Stimulated activated naive B cell treated with anti-CD40 and anti-IgM and Interleukin-4, amounts not matched to agents 10 μg/mL and 1 μg/mL and 100 μg/mL, for 72 hours (primary cell): ENCODE measurements around the gene GSN.

Experiments
- ATAC-seq, 2 donors: fragments of 150-1000 bp; cut with Tn5 transposase; replicated peaks; 2 replicates each; pipeline ENCODE4 v1.10.0; 2021; ENCODE audit warnings: moderate library complexity in 1 of 2
- DNase-seq: peaks from one replicate; pipeline ENCODE4 v3.0.0; 2021
- H3K27ac Mint-ChIP-seq: one replicate; pipeline ENCODE4 v1.8.0; 2022; ENCODE audit warnings: mild to moderate bottlenecking, mixed read lengths
- H3K27me3 Mint-ChIP-seq, 2 donors: one replicate each; pipeline ENCODE4 v1.8.0; 2022; ENCODE audit warnings: mixed read lengths in 2 of 2
- H3K36me3 Mint-ChIP-seq, 2 donors: one replicate each; pipeline ENCODE4 v1.8.0; 2022; ENCODE audit warnings: mixed read lengths in 2 of 2, mild to moderate bottlenecking in 1 of 2
- H3K4me1 Mint-ChIP-seq, 2 donors: one replicate each; pipeline ENCODE4 v1.8.0; 2022; ENCODE audit warnings: mixed read lengths in 2 of 2, mild to moderate bottlenecking in 1 of 2
- H3K4me3 Mint-ChIP-seq, 2 donors: one replicate each; pipeline ENCODE4 v1.8.0; 2022; ENCODE audit warnings: mild to moderate bottlenecking in 2 of 2, mixed read lengths in 2 of 2, moderate library complexity in 1 of 2
- H3K9me3 Mint-ChIP-seq, 2 donors: one replicate each; pipeline ENCODE4 v1.8.0; 2022; ENCODE audit warnings: mixed read lengths in 2 of 2, mild to moderate bottlenecking in 1 of 2

The GSN gene

DNA sequence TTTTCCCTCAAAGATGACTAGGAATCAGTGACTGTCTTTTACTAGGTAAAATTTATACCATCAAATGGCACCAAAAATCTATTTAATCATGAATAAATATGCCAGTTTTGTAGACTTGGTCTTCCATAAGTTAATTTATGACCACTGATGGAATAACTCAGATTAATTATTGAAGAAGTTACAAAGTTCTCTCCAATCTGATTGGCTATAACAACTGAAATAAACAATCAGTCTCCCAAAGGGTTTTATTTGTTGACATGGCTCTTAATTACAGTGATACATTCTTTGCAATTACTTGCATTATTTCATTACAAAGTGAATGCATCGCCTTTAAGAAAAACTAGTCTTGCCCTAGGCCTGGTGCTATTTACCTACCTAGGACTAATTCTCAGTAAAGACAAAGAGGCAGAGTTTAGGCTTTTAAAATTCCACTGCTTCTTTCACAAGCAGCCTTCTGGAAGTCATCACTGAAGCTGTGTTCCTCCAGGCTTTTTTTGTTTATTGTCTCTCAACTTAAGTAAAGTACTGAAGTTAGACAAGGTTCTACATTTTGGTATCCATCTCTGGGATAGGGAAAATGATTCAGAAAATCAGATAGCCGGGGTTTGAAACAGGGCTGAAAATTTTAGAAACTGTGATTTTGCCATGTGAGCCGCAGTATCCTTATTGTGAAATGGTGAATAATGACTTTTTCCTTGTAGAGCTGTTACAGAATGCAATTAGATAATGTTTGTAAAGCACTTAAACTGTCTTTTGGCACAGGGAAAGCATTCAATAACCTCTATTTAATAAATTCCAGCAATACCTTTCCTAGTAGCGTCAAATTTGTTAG, 99.6 kb downstream of the GSN start:
- no peak for DNase-seq
- peaks cover 20 to 42% of the 10 kb centered on the region in 2 donors for H3K4me1 Mint-ChIP-seq
- no peak for ATAC-seq
- H3K27ac Mint-ChIP-seq = no peak overlapping the region
- H3K36me3 Mint-ChIP-seq = peaks cover 5 to 17% of the 10 kb centered on the region in 2 donors
- H3K9me3 Mint-ChIP-seq = peaks cover 4 to 6% of the 10 kb centered on the region in 2 donors
- no peak overlapping the region for H3K4me3 Mint-ChIP-seq
- no peaks in the 10 kb centered on the region for H3K27me3 Mint-ChIP-seq

GRCh38 chr9:121368138-121368522, 100.2 kb downstream of the GSN start:
- Mint-ChIP-seq H3K4me1 (peaks cover 20 to 48% of the 10 kb centered on the region in 2 donors), H3K27ac (no peak overlapping the region), H3K4me3 (no peak overlapping the region), H3K9me3 (peaks cover 4 to 6% of the 10 kb centered on the region in 2 donors), H3K36me3 (peaks cover 5 to 17% of the 10 kb centered on the region in 2 donors), H3K27me3 (no peaks in the 10 kb centered on the region)
- DNase-seq (no peak), ATAC-seq (no peak)

- H3K9me3 Mint-ChIP-seq = peaks cover 4 to 6% of the 10 kb centered on the region in 2 donors
- H3K36me3 Mint-ChIP-seq = peaks cover 5 to 17% of the 10 kb centered on the region in 2 donors
- no peak for DNase-seq
- no peak for ATAC-seq
- H3K27me3 Mint-ChIP-seq = no peaks in the 10 kb centered on the region
- H3K4me1 Mint-ChIP-seq = peaks cover 20 to 48% of the 10 kb centered on the region in 2 donors
- H3K27ac Mint-ChIP-seq = no peak overlapping the region
- H3K4me3 Mint-ChIP-seq = peak overlapping the region; percentile 84 to 86
Observed at GRCh38 chr9:121368745-121369144, 100.8 kb downstream of the GSN start.

DNA sequence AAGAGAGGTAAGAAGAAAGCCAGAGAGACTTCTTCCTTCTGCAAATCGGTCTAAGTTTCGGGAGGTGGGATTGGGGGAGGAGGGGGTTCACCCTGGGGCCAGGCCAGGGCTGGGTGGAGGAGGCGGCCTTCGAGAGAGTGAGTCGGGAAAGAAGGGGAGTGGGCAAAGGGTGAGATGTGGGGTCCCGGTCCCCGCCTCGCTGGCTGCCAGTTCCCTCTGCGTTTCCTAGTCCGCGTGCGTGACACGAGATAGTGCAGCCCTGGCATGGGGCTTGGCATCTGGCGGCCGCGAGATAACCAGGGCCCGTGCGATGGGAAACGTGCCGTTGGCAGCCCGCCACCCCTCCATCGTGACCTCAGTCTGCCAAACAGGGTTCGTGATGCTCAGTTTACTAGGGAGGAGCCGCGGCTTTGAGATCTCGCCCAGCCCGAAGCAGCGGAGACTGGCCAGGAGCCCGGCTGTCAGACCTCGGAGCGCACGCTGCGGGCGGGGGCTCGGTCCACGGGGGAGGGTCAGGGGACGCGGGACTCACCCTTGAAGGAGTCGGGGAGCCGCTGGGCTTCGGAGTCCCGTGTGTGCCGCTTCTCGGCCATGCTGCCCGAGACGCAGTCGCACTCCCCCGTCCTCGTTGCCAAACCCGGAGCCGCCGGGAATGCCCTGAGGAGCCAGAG, 101.8 kb downstream of the GSN start, which contains the start of gene STOM:
TSS of gene STOM (minus strand) at position 656 of the 671 bp plus-strand sequence. CDS start at position 593, 63 bp downstream.
- Mint-ChIP-seq H3K27me3 (no peaks in the 10 kb centered on the region), H3K9me3 (peaks cover 4 to 6% of the 10 kb centered on the region in 2 donors), H3K4me1 (peaks cover 20 to 48% of the 10 kb centered on the region in 2 donors), H3K27ac (peak within 1 kb of the TSS; percentile 95), H3K36me3 (peaks cover 5 to 17% of the 10 kb centered on the region in 2 donors), H3K4me3 (peak within 1 kb of the TSS; percentile 84 to 86)
- ATAC-seq (peak; percentile 70 to 73), DNase-seq (no peak)

DNA sequence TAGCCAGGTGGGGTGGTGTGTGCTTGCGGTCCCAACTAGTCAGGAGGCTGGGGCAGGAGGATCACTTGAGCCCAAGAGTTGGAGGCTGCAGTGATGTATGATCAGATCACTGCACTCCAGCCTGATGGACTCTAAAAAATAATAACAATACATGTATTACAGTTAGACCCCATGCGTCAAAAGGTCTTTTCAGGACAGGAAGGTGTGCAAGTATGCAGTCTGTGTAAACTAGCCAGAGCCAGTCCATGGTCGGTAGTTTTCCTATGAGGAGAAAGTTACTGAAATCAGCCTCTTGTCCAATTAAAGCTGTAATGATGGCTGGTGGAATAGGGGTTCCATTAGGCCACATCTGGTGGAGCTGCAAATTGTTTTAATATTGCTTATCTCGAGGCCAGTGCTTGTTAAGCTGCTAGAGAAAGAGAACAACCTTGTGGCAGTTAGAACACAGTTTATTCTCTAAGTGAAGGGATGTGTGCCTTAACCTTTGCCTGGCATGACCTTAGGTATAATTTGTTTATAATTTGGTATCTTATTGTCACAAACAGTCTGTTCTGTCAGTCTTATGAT, 103.6 kb downstream of the GSN start:
- Mint-ChIP-seq H3K27ac (peak overlapping the region; percentile 65), H3K27me3 (no peaks in the 10 kb centered on the region), H3K4me1 (peaks cover 20 to 43% of the 10 kb centered on the region in 2 donors), H3K9me3 (peaks cover 4 to 6% of the 10 kb centered on the region in 2 donors), H3K36me3 (peaks cover 4 to 13% of the 10 kb centered on the region in 2 donors), H3K4me3 (peak overlapping the region; percentile 84 to 86)
- DNase-seq (no peak), ATAC-seq (no peak)

DNA sequence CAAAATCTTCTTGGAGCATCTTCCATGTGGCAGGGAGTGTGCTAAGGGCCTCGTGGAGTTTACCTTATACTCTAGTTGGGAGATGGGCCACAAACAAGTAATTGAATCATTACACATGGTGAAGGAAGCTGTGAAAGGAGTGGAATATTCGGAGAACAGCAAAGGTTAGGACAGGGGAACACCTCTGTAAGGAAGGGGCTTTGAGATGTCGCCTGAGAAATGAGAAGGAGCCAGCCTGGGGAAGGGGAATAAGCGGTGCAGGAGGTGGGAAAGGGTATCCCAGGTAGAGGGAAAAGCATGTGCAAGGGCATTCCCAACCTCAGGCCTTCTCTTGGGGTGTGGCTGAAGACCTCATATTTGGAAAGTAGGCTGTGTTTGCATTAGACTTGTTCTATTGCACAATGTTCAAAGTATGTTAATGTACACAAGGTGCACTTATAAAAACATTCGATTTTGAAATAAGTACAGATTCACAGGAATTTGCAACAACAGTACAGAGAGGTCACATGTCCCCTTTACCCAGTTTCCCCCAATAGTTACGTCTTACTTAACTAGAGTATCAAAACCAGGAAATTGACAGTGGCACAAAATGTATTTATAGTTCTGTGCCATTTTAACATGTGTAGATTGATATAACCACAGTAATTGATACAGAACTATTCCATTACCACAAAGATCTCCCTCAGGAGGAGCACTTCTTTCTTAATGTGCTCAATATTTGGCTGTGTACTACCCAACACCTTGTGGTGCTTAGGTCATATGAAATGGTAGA, 104.5 kb downstream of the GSN start:
- H3K27ac Mint-ChIP-seq = no peak overlapping the region
- H3K4me3 Mint-ChIP-seq = no peak overlapping the region
- ATAC-seq (no peak), DNase-seq (no peak)
- no peaks in the 10 kb centered on the region for H3K27me3 Mint-ChIP-seq
- H3K36me3 Mint-ChIP-seq = peaks cover 2 to 13% of the 10 kb centered on the region in 2 donors
- H3K9me3 Mint-ChIP-seq = peaks cover 4 to 6% of the 10 kb centered on the region in 2 donors
- peaks cover 20 to 43% of the 10 kb centered on the region in 2 donors for H3K4me1 Mint-ChIP-seq

- ATAC-seq = no peak
- no peak overlapping the region for H3K4me3 Mint-ChIP-seq
- no peak overlapping the region for H3K27ac Mint-ChIP-seq
- no peaks in the 10 kb centered on the region for H3K27me3 Mint-ChIP-seq
- no peak for DNase-seq
- peaks cover 4 to 6% of the 10 kb centered on the region in 2 donors for H3K9me3 Mint-ChIP-seq
- H3K4me1 Mint-ChIP-seq = peaks cover 20 to 43% of the 10 kb centered on the region in 2 donors
- H3K36me3 Mint-ChIP-seq = peaks cover 8 to 19% of the 10 kb centered on the region in 2 donors
Observed at GRCh38 chr9:121373011-121373729, 105.2 kb downstream of the GSN start.

- Mint-ChIP-seq H3K9me3 (no peaks in the 10 kb centered on the region), H3K27me3 (no peaks in the 10 kb centered on the region), H3K4me3 (no peak overlapping the region), H3K36me3 (peaks cover 8 to 21% of the 10 kb centered on the region in 2 donors), H3K27ac (no peak overlapping the region), H3K4me1 (peaks cover 8 to 18% of the 10 kb centered on the region in 2 donors)
- ATAC-seq (no peak), DNase-seq (no peak)
Observed at GRCh38 chr9:121376214-121376830, 108.4 kb downstream of the GSN start.

DNA sequence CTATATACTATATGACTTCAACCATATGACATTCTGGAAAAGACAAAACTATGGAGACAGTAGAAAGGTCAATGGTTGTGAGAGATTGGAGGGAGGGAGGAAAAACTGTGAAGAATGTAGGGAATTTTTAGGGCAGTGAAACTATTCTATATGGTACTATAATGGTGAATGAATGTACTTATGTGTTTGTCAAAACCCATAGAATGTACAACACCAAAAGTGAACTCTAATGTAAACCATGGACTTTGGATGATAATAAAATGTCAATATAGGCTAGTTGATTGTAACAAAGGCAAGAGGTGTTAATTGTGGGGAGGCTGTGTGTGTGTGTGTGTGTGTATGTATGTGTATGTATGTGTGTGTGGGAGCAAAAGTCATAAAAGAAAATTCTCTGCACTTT, 112.9 kb downstream of the GSN start:
- Mint-ChIP-seq H3K4me3 (no peak overlapping the region), H3K27me3 (no peaks in the 10 kb centered on the region), H3K27ac (no peak overlapping the region), H3K9me3 (no peaks in the 10 kb centered on the region), H3K36me3 (peaks cover 8 to 18% of the 10 kb centered on the region in 2 donors), H3K4me1 (no peaks in the 10 kb centered on the region)
- no peak for DNase-seq
- ATAC-seq = no peak
